Mesenchymal stem cell (in vitro differentiated cells and primary cell): ENCODE results near the gene EEF1B2. TPM values are rescaled to one million over a fixed set of nuclear protein-coding genes. Genes with fewer than 3 reads are reported as not detected.

Experiments
- DNase-seq: peaks from one replicate; pipeline ENCODE4 v3.0.0-alpha.2; 2013
- H2AFZ ChIP-seq: one replicate; pipeline ENCODE4 v1.6.1; 2013; ENCODE audit warnings: low read depth, mild to moderate bottlenecking, control low read depth, inconsistent platforms, low read length, moderate library complexity
- H2AK5ac ChIP-seq: 2 replicates; pipeline ENCODE4 v1.6.1; 2013; ENCODE audit warnings: low read length, moderate library complexity, mild to moderate bottlenecking, inconsistent platforms; ENCODE audit not compliant: severe bottlenecking
- H2BK120ac ChIP-seq: one replicate; pipeline ENCODE4 v1.6.1; 2013; ENCODE audit warnings: low read depth, mild to moderate bottlenecking, inconsistent platforms, low read length, moderate library complexity
- H2BK12ac ChIP-seq, 2 experiments: one replicate each; pipeline ENCODE4 v1.6.1; 2013; ENCODE audit warnings: inconsistent platforms in 2 of 2, low read length in 2 of 2, mild to moderate bottlenecking in 2 of 2, moderate library complexity in 2 of 2, control low read depth in 1 of 2
- H2BK15ac ChIP-seq: one replicate; pipeline ENCODE4 v1.6.1; 2013; ENCODE audit warnings: mild to moderate bottlenecking, low read depth, inconsistent platforms; ENCODE audit not compliant: poor library complexity, severe bottlenecking
- H2BK5ac ChIP-seq: 2 replicates; pipeline ENCODE4 v1.6.1; 2013; ENCODE audit warnings: low read depth, mild to moderate bottlenecking, low read length, control low read depth, inconsistent platforms; ENCODE audit not compliant: poor library complexity, severe bottlenecking
- H3K14ac ChIP-seq, 2 experiments: one replicate each; pipeline ENCODE4 v1.6.1; 2013; ENCODE audit warnings: inconsistent platforms in 2 of 2, low read length in 2 of 2, control low read depth in 1 of 2, mild to moderate bottlenecking in 1 of 2, moderate library complexity in 1 of 2
- H3K18ac ChIP-seq, 2 experiments: one replicate each; pipeline ENCODE4 v1.6.1; 2013; ENCODE audit warnings: inconsistent platforms in 2 of 2, low read length in 2 of 2, control low read depth in 1 of 2, low read depth in 1 of 2, mild to moderate bottlenecking in 1 of 2
- H3K23ac ChIP-seq, 2 experiments: one replicate each; pipeline ENCODE4 v1.6.1; 2013; ENCODE audit warnings: inconsistent platforms in 2 of 2, low read length in 2 of 2, mild to moderate bottlenecking in 2 of 2, moderate library complexity in 2 of 2, control low read depth in 1 of 2
- H3K27ac ChIP-seq: 2 replicates; pipeline ENCODE4 v1.5.1; 2013; ENCODE audit warnings: mild to moderate bottlenecking, moderate library complexity, low read length, control low read depth, inconsistent platforms; ENCODE audit not compliant: poor library complexity, severe bottlenecking
- H3K27me3 ChIP-seq, 2 experiments: 2 replicates each; pipeline versions ENCODE4 v1.6.1 to v1.7.0; 2013; ENCODE audit warnings: low read length in 2 of 2, mild to moderate bottlenecking in 2 of 2, moderate library complexity in 2 of 2, control low read depth in 1 of 2, inconsistent platforms in 1 of 2; ENCODE audit not compliant: control insufficient read depth in 1 of 2, insufficient read depth in 1 of 2
- H3K36me3 ChIP-seq, 2 experiments: 2 replicates each; pipeline versions ENCODE4 v1.6.1 to v1.7.0; 2013; ENCODE audit warnings: low read length in 2 of 2, control low read depth in 1 of 2, inconsistent platforms in 1 of 2, low read depth in 1 of 2, mild to moderate bottlenecking in 1 of 2; ENCODE audit not compliant: insufficient read depth in 2 of 2, control insufficient read depth in 1 of 2
- H3K4ac ChIP-seq, 2 experiments: one replicate each; pipeline ENCODE4 v1.6.1; 2013; ENCODE audit warnings: inconsistent platforms in 2 of 2, low read length in 2 of 2, mild to moderate bottlenecking in 2 of 2, moderate library complexity in 2 of 2, control low read depth in 1 of 2, low read depth in 1 of 2
- H3K4me1 ChIP-seq: 2 replicates; pipeline ENCODE4 v1.6.1; 2013; ENCODE audit warnings: low read depth, low read length, control low read depth; ENCODE audit not compliant: control insufficient read depth, insufficient read depth
- H3K4me2 ChIP-seq: 2 replicates; pipeline ENCODE4 v1.6.1; 2013; ENCODE audit warnings: low read length, mild to moderate bottlenecking, inconsistent platforms; ENCODE audit not compliant: poor library complexity, severe bottlenecking
- H3K4me3 ChIP-seq, 2 experiments: 2 replicates each; pipeline versions ENCODE4 v1.5.1 to v1.7.0; 2013; ENCODE audit warnings: low read length in 2 of 2, mild to moderate bottlenecking in 2 of 2, control low read depth in 1 of 2, low read depth in 1 of 2; ENCODE audit not compliant: insufficient read depth in 1 of 2
- H3K79me1 ChIP-seq: replicated peaks from 2 replicates; pipeline ENCODE4 v1.6.1; 2013; ENCODE audit warnings: mild to moderate bottlenecking, control low read depth, low read length, inconsistent platforms; ENCODE audit not compliant: poor library complexity, severe bottlenecking
- H3K9ac ChIP-seq: 2 replicates; pipeline ENCODE4 v1.7.0; 2013; ENCODE audit warnings: mild to moderate bottlenecking, low read length, moderate library complexity
- H3K9me3 ChIP-seq: 2 replicates; pipeline ENCODE4 v1.7.0; 2013; ENCODE audit warnings: mild to moderate bottlenecking, low read length; ENCODE audit not compliant: control insufficient read depth
- H4K8ac ChIP-seq: one replicate; pipeline ENCODE4 v1.6.1; 2013; ENCODE audit warnings: inconsistent platforms, mild to moderate bottlenecking, low read length, moderate library complexity
- H4K91ac ChIP-seq: one replicate; pipeline ENCODE4 v1.6.1; 2013; ENCODE audit warnings: mild to moderate bottlenecking, low read length, inconsistent platforms
- WGBS: methylation state at CpG from one replicate; pipeline ENCODE4 v1.1.7; 2013; ENCODE audit warnings: mixed read lengths; 5-methylcytosine and 5-hydroxymethylcytosine counted together
- small RNA-seq: library from polyadenylated mRNA; stranded (forward); fragments of <200 nt; extraction: miRNeasy Mini kit (QIAGEN cat#:217004); gene quantifications from one replicate; pipeline ENCODE3, GENCODE V24; 2013; ENCODE audit warnings: low read depth

The EEF1B2 gene

GRCh38 chr2:206211657-206212255, 52.1 kb downstream of the EEF1B2 start:
- H3K14ac ChIP-seq: no peak overlapping the region
- H2BK15ac ChIP-seq: no peak overlapping the region
- no peak overlapping the region for H2BK5ac ChIP-seq
- H2BK12ac ChIP-seq: no peak overlapping the region
- 73% methylated on average over 2 of the region's 2 CpGs for WGBS
- H2BK120ac ChIP-seq: no peak overlapping the region
- no peaks in the 10 kb centered on the region for H3K79me1 ChIP-seq
- no peak overlapping the region for H3K4ac ChIP-seq
- H4K8ac ChIP-seq: no peak overlapping the region
- H4K91ac ChIP-seq: no peak overlapping the region
- no peak overlapping the region for H3K23ac ChIP-seq
- H3K27me3 ChIP-seq: no peaks in the 10 kb centered on the region
- peak; percentile 29 for DNase-seq
- H3K4me2 ChIP-seq: no peak overlapping the region
- H3K4me1 ChIP-seq: no peaks in the 10 kb centered on the region
- no peak overlapping the region for H2AFZ ChIP-seq
- no peak overlapping the region for H3K27ac ChIP-seq
- no peaks in the 10 kb centered on the region for H3K36me3 ChIP-seq
- H2AK5ac ChIP-seq: no peak overlapping the region
- peak overlapping the region; percentile 90 for H3K9ac ChIP-seq
- H3K9me3 ChIP-seq: no peaks in the 10 kb centered on the region
- peak overlapping the region in 1 of 2 experiments; percentile 80 for H3K4me3 ChIP-seq
- no peak overlapping the region for H3K18ac ChIP-seq

Small RNA genes lying within 50 kb of the gene (small RNA-seq; reads per million reads assigned to genes)
- gene RF00134: not detected
- gene RF02271: not detected
- not detected for gene SNORA41
- gene SNORD51: not detected
